K562 (cell line): ENCODE data around the gene POLR2A. TPM values are rescaled to one million over a fixed set of nuclear protein-coding genes. Genes with fewer than 3 reads are reported as not detected.

Experiments
- ATAC-seq: fragments of 200-7000 bp; cut with Tn5 transposase; 3 replicates; pipeline ENCODE4 v1.9.1; 2020; ENCODE audit warnings: moderate library complexity
- BruUV-seq: library from RNA; stranded (reverse); fragments of 400-500 nt; replicated peaks from 2 replicates; lab custom pipeline; 2021; lab: Mats Ljungman, UMichigan
- CTCF ChIA-PET: fragments of 300-600 bp; formaldehyde crosslinking; extraction: SDS; loops from one replicate; lab custom pipeline; 2021; ENCODE audit warnings: low intra/inter-chr PET ratio; lab: Yijun Ruan, JAX
- POLR2A ChIA-PET: fragments of 300-600, 350-650 bp; sonication (Branson Sonifier 250); formaldehyde crosslinking; extraction: SDS; loops from one replicate; lab custom pipeline; 2021; ENCODE audit warnings: antibody characterized with exemption, inconsistent platforms; lab: Yijun Ruan, JAX
- DNase-seq, 4 experiments: peaks; one replicate each; pipeline versions ENCODE4 v3.0.0 to v3.0.0-alpha.2; 2011 to 2018; ENCODE audit warnings: low spot score in 3 of 4, mixed read lengths in 3 of 4; ENCODE audit errors: extremely low read depth in 1 of 4
- FAIRE-seq: peaks from 2 replicates; lab custom pipeline; 2011; peaks lifted over from hg19 to GRCh38; lab: Jason Lieb, UNC
- H2AFZ ChIP-seq: 2 replicates; pipeline ENCODE4 v1.6.0; 2011; ENCODE audit warnings: low read depth, low read length, control low read depth, inconsistent platforms
- H3K27ac ChIP-seq: fragments of 200-600 bp; 3 replicates; pipeline ENCODE4 v1.8.0; 2011; ENCODE audit warnings: low read depth, mild to moderate bottlenecking, control low read depth, inconsistent platforms, low read length, moderate library complexity, mixed read lengths; ENCODE audit errors: extremely low read depth
- H3K27me3 ChIP-seq, 2 experiments: fragments of 300-600 bp in 1 of 2; 2 replicates in 1 of 2; 3 replicates in 1 of 2; pipeline versions ENCODE4 v1.6.0 to v1.8.0; 2011; ENCODE audit warnings: inconsistent platforms in 2 of 2, low read length in 2 of 2, mild to moderate bottlenecking in 1 of 2, mixed read lengths in 1 of 2, moderate library complexity in 1 of 2; ENCODE audit not compliant: control insufficient read depth in 2 of 2, insufficient read depth in 2 of 2
- H3K36me3 ChIP-seq: fragments of 300-600 bp; 3 replicates; pipeline ENCODE4 v1.8.0; 2011; ENCODE audit warnings: mild to moderate bottlenecking, low read length, inconsistent platforms; ENCODE audit not compliant: control insufficient read depth, insufficient read depth
- H3K4me1 ChIP-seq, 2 experiments: fragments of 200-600 bp in 1 of 2; replicated peaks in 1 of 2; 2 replicates in 1 of 2; 3 replicates in 1 of 2; pipeline versions ENCODE4 v1.5.1 to v1.8.0; 2011; ENCODE audit warnings: inconsistent platforms in 2 of 2, low read length in 2 of 2, mild to moderate bottlenecking in 1 of 2, mixed read lengths in 1 of 2, moderate library complexity in 1 of 2; ENCODE audit not compliant: control insufficient read depth in 2 of 2, insufficient read depth in 2 of 2
- H3K4me2 ChIP-seq: 2 replicates; pipeline ENCODE4 v1.6.1; 2011; ENCODE audit warnings: low read length, control low read depth, inconsistent platforms, mixed read lengths; ENCODE audit not compliant: insufficient read depth
- H3K4me3 ChIP-seq: fragments of 200-600 bp; sonication (generic), shearing (Covaris generic); 2 replicates; pipeline ENCODE4 v1.5.1; 2016; ENCODE audit warnings: control low read depth, inconsistent platforms
- H3K79me2 ChIP-seq: fragments of 200-600 bp; 3 replicates; pipeline ENCODE4 v1.8.0; 2011; ENCODE audit warnings: low read length, inconsistent platforms; ENCODE audit not compliant: control insufficient read depth, insufficient read depth
- H3K9ac ChIP-seq, 2 experiments: 2 replicates each; pipeline versions ENCODE4 v1.6.0 to v1.6.1; 2011; ENCODE audit warnings: low read depth in 2 of 2, low read length in 2 of 2, control low read depth in 1 of 2, inconsistent platforms in 1 of 2, mild to moderate bottlenecking in 1 of 2, mixed read lengths in 1 of 2; ENCODE audit not compliant: insufficient read depth in 1 of 2
- H3K9me1 ChIP-seq: one replicate; pipeline ENCODE4 v1.6.0; 2011; ENCODE audit warnings: inconsistent platforms, mild to moderate bottlenecking, low read length, moderate library complexity; ENCODE audit not compliant: control insufficient read depth, insufficient read depth
- H3K9me3 ChIP-seq: replicated peaks from 2 replicates; pipeline ENCODE4 v1.5.1; 2011; ENCODE audit warnings: low read depth, low read length, inconsistent platforms; ENCODE audit not compliant: control insufficient read depth, insufficient read depth
- H4K20me1 ChIP-seq: replicated peaks from 2 replicates; pipeline ENCODE4 v1.6.1; 2011; ENCODE audit warnings: low read length, inconsistent platforms, mixed read lengths; ENCODE audit not compliant: control insufficient read depth, insufficient read depth
- CBX5 ChIP-seq: IDR thresholded peaks from 2 replicates; pipeline ENCODE4 v1.6.1; 2014; ENCODE audit warnings: low read depth, borderline replicate concordance
- DMBX1 ChIP-seq: fragments of 250-450 bp; sonication (Bioruptor Pico); IDR thresholded peaks from 2 replicates; pipeline ENCODE4 v1.8.0; 2022; ENCODE audit warnings: inconsistent platforms, mild to moderate bottlenecking, moderate library complexity, borderline replicate concordance
- ETV5 ChIP-seq: sonication (generic); formaldehyde crosslinking; IDR thresholded peaks from 2 replicates; pipeline ENCODE4 v1.4.0; 2020; ENCODE audit warnings: low read depth, mild to moderate bottlenecking, missing genetic modification reagents
- HCFC1 ChIP-seq: IDR thresholded peaks from 2 replicates; pipeline ENCODE4 v1.6.1; 2012; ENCODE audit warnings: low read depth, low read length, improper control_type of control experiment
- HIVEP1 ChIP-seq: fragments of 250-450 bp; sonication (Bioruptor Pico); IDR thresholded peaks from 2 replicates; pipeline ENCODE4 v1.4.0; 2020; ENCODE audit warnings: mild to moderate bottlenecking
- NFE2 ChIP-seq: IDR thresholded peaks from 2 replicates; pipeline ENCODE4 v1.6.1; 2014; ENCODE audit warnings: antibody characterized with exemption, low read depth
- PHF8 ChIP-seq: fragments of 200-600 bp; sonication (generic); IDR thresholded peaks from 2 replicates; pipeline ENCODE4 v1.6.1; 2012; ENCODE audit warnings: mixed run types, mild to moderate bottlenecking, inconsistent platforms, low read length, moderate library complexity, borderline replicate concordance
- POLR2G ChIP-seq: fragments of 200-400 bp; formaldehyde crosslinking; IDR thresholded peaks from 2 replicates; pipeline ENCODE4 v1.6.1; 2017; ENCODE audit warnings: low read depth, mild to moderate bottlenecking, antibody characterized with exemption, low read length, moderate library complexity
- POLR3A ChIP-seq: IDR thresholded peaks from 2 replicates; pipeline ENCODE4 v1.6.1; 2011; ENCODE audit warnings: borderline replicate concordance, mild to moderate bottlenecking, moderate library complexity; ENCODE audit not compliant: insufficient read length, insufficient read depth; ENCODE audit errors: extremely low read depth
- PREB ChIP-seq: sonication (generic); formaldehyde crosslinking; IDR thresholded peaks from 2 replicates; pipeline ENCODE4 v1.8.1; 2023; ENCODE audit warnings: mild to moderate bottlenecking, missing genetic modification reagents
- RFX7 ChIP-seq: fragments of 250-450 bp; sonication (Bioruptor Pico); IDR thresholded peaks from 2 replicates; pipeline ENCODE4 v1.5.1; 2021; ENCODE audit warnings: mild to moderate bottlenecking
- TCF7L2 ChIP-seq: fragments of 150-350 bp; IDR thresholded peaks from 2 replicates; pipeline ENCODE4 v1.6.1; 2016; ENCODE audit warnings: low read depth, mild to moderate bottlenecking, low read length, moderate library complexity
- TRIM28 ChIP-seq: fragments of 450-650 bp; IDR thresholded peaks from 2 replicates; pipeline ENCODE4 v1.6.1; 2017
- ZNF23 ChIP-seq: fragments of 250-450 bp; sonication (Bioruptor Pico); IDR thresholded peaks from 2 replicates; pipeline ENCODE4 v1.4.0; 2020; ENCODE audit warnings: mild to moderate bottlenecking
- ZNF239 ChIP-seq: fragments of 250-450 bp; sonication (Bioruptor Pico); IDR thresholded peaks from 2 replicates; pipeline ENCODE4 v1.4.0; 2020; ENCODE audit warnings: mild to moderate bottlenecking
- ZNF507 ChIP-seq: conservative IDR thresholded peaks from 2 replicates; pipeline ENCODE4 v1.6.1; 2017; ENCODE audit warnings: missing genetic modification characterization, missing compliant biosample characterization
- ZNF586 ChIP-seq: fragments of 450-650 bp; formaldehyde crosslinking; conservative IDR thresholded peaks from 2 replicates; pipeline ENCODE4 v1.4.0; 2020; ENCODE audit warnings: mild to moderate bottlenecking, moderate library complexity
- WGBS: fragments of 100-300 bp; shearing (Covaris generic); methylation state at CpG from one replicate; pipeline ENCODE4 v1.1.6; 2016; ENCODE audit warnings: low coverage, mixed read lengths; ENCODE audit not compliant: insufficient coverage; ENCODE audit errors: missing lambda C conversion rate; 5-methylcytosine and 5-hydroxymethylcytosine counted together
- in situ Hi-C: fragments of 300-500 bp; cut with MboI; formaldehyde crosslinking; loops from 4 replicates; pipeline ENCODE4 v1.15.0; 2018; ENCODE audit warnings: inconsistent platforms, mixed read lengths
- intact Hi-C: fragments of 100-400 bp; cut with micrococcal nuclease; formaldehyde crosslinking; loops from 2 replicates; pipeline ENCODE4 v1.14.2; 2022
- polyA plus RNA-seq, 8 experiments: library from polyadenylated mRNA; depleted of rRNA in 4 of 8; stranded (reverse) in 5 of 8; unstranded in 3 of 8; fragments of >200 nt; fragmentation: Nextera tagmentation in 2 of 8; fragmentation: Illumina TruSeq in 1 of 8; extraction: Ambion mirVana in 2 of 8; extraction: Trizol in 1 of 8; gene quantifications; 2 replicates each; pipeline versions ENCODE4 v1.2.1 to v1.2.3, GENCODE V29; 2011 to 2014; ENCODE audit warnings: inconsistent platforms in 1 of 8, missing spikeins in 1 of 8
- total RNA-seq, 7 experiments: library from RNA; depleted of rRNA in 6 of 7; stranded (reverse); fragments of >200 nt in 6 of 7; fragmentation: Illumina TruSeq in 2 of 7; extraction: Trizol in 2 of 7; gene quantifications; 2 replicates each; pipeline versions ENCODE4 v1.2.1 to v1.2.3, GENCODE V29; 2011 to 2021; ENCODE audit warnings: low replicate concordance in 1 of 7

POLR2A gene
- total and polyA plus RNA-seq, 9 of the 15 experiments (the other 6 are each of a cell fraction or from before 2014, with no cell fraction given): 1.3 to 109 (median 12.4) TPM

GRCh38 chr17:7468290-7468689 is 15.9 kb upstream of the POLR2A start:
- Histone ChIP-seq H3K9me1 (no peaks in the 10 kb centered on the region), H2AFZ (no peak overlapping the region), H3K4me2 (no peak overlapping the region), H3K9ac (peak overlapping the region in 1 of 2 experiments; percentile 35; a peak in 1 of 4 replicates), H4K20me1 (no peaks in the 10 kb centered on the region)
- no TSS peak for BruUV-seq
- POLR2A ChIA-PET: interaction anchor here (0.5 to 3.2 kb wide), 5 partner anchors 11 to 108 kb away, joined by 3 to 10 read pairs (median 3); partner anchors contain the start of genes POLR2A and ZBTB4
- ATAC-seq (no peak), DNase-seq (no peak)
- TF ChIP-seq ETV5: no peak
- TF ChIP-seq POLR3A: no peak
- no peak for TF ChIP-seq POLR2G
- peak; percentile 61 for TF ChIP-seq ZNF239
- TF ChIP-seq, all 486 proteins: peak for 1
- Histone ChIP-seq H3K4me3 (no peak overlapping the region), H3K79me2 (peaks cover 27% of the 10 kb centered on the region), H3K36me3 (peaks cover 22% of the 10 kb centered on the region; the same call in 1 of the 3 replicates), H3K27me3 (no peaks in the 10 kb centered on the region), H3K27ac (no peak overlapping the region), H3K9me3 (no peaks in the 10 kb centered on the region), H3K4me1 (peaks cover 8 to 20% of the 10 kb centered on the region in 2 experiments)
- intact Hi-C loops: no loop called here
- no peak for FAIRE-seq
- 91% methylated on average over 7 of the region's 11 CpGs for WGBS
- in situ Hi-C loops: no loop called here
- CTCF ChIA-PET: no interaction called here

- H3K4me2 ChIP-seq: no peak overlapping the region
- no peaks in the 10 kb centered on the region for H3K9me3 ChIP-seq
- no peaks in the 10 kb centered on the region for H3K27me3 ChIP-seq
- intact Hi-C loops: no loop called here
- in situ Hi-C loops: no loop called here
- CTCF ChIA-PET: no interaction called here
- H3K9ac ChIP-seq: no peak overlapping the region
- H3K27ac ChIP-seq: no peak overlapping the region
- peaks cover 16% of the 10 kb centered on the region; the same call in 1 of the 3 replicates for H3K36me3 ChIP-seq
- H3K79me2 ChIP-seq: peaks cover 33% of the 10 kb centered on the region
- no TSS peak for BruUV-seq
- H3K4me1 ChIP-seq: peaks cover 8 to 20% of the 10 kb centered on the region in 2 experiments
- FAIRE-seq (no peak), ATAC-seq (no peak), DNase-seq (no peak)
- no peak overlapping the region for H2AFZ ChIP-seq
- WGBS: 71% methylated on average over 8 of the region's 12 CpGs
- POLR2A ChIA-PET: interaction anchor here (0.5 to 3.2 kb wide), 5 partner anchors 10 to 107 kb away, joined by 3 to 10 read pairs (median 3); partner anchors contain the start of genes POLR2A and ZBTB4
- no peak overlapping the region for H3K4me3 ChIP-seq
- H3K9me1 ChIP-seq: no peaks in the 10 kb centered on the region
- H4K20me1 ChIP-seq: no peaks in the 10 kb centered on the region
- TF ChIP-seq DMBX1 (CRISPR knock-in tag) (no peak), NFE2 (no peak), TCF7L2 (no peak), PHF8 (no peak), ZNF507 (no peak), CBX5 (no peak), ZNF586 (no peak), HCFC1 (no peak), ZNF23 (CRISPR knock-in tag) (no peak), RFX7 (CRISPR knock-in tag) (no peak), PREB (CRISPR knock-in tag) (no peak), TRIM28 (no peak), HIVEP1 (CRISPR knock-in tag) (no peak)
Observed at GRCh38 chr17:7468804-7469389, 15.3 kb upstream of the POLR2A start.
